HepG2 (cell line): ENCODE results near the gene LAMA5. TPM values are rescaled to one million over a fixed set of nuclear protein-coding genes. Genes with fewer than 3 reads are reported as not detected.

Experiments
- CHCHD3 ChIP-seq: sonication (generic); formaldehyde crosslinking; IDR thresholded peaks from 2 replicates; pipeline ENCODE4 v1.8.0; 2022; ENCODE audit warnings: mild to moderate bottlenecking, missing genetic modification reagents, moderate library complexity
- CREM ChIP-seq, 2 experiments: sonication (generic) in 1 of 2; formaldehyde crosslinking in 1 of 2; IDR thresholded peaks; 2 replicates each; pipeline versions ENCODE4 v1.4.0 to v1.6.1; 2016 to 2020; ENCODE audit warnings: antibody characterized with exemption in 1 of 2, mild to moderate bottlenecking in 1 of 2, missing genetic modification reagents in 1 of 2
- SP4 ChIP-seq: sonication (generic); formaldehyde crosslinking; IDR thresholded peaks from 2 replicates; pipeline ENCODE4 v1.8.1; 2023; ENCODE audit warnings: mild to moderate bottlenecking, missing genetic modification reagents
- polyA plus RNA-seq, 8 experiments: library from polyadenylated mRNA; depleted of rRNA in 3 of 8; stranded (reverse) in 7 of 8; unstranded in 1 of 8; fragments of >200 nt; fragmentation: Illumina TruSeq in 4 of 8; extraction: Trizol in 4 of 8; gene quantifications; 2 replicates each; pipeline versions ENCODE4 v1.2.1 to v1.2.3, GENCODE V29; 2011 to 2016; ENCODE audit warnings: low read depth in 4 of 8, missing spikeins in 1 of 8, mixed read lengths in 1 of 8; ENCODE audit not compliant: insufficient read depth in 1 of 8
- total RNA-seq, 5 experiments: library from RNA; depleted of rRNA; stranded (reverse); fragments of >200 nt; fragmentation: Illumina TruSeq; extraction: Trizol; gene quantifications; 2 replicates each; pipeline ENCODE4 v1.2.3, GENCODE V29; 2016; ENCODE audit warnings: low read depth in 1 of 5
- TF ChIP-seq, protein P1 (sequence below): sonication (generic); formaldehyde crosslinking; IDR thresholded peaks from 2 replicates; pipeline ENCODE4 v1.5.0; 2020; ENCODE audit warnings: mild to moderate bottlenecking, missing genetic modification reagents, borderline replicate concordance
- TF ChIP-seq, protein P2 (sequence below): sonication (generic); formaldehyde crosslinking; IDR thresholded peaks from 2 replicates; pipeline ENCODE4 v1.5.0; 2020; ENCODE audit warnings: mild to moderate bottlenecking, missing genetic modification reagents, borderline replicate concordance
- TF ChIP-seq, protein P3 (sequence below): sonication (generic); formaldehyde crosslinking; IDR thresholded peaks from 2 replicates; pipeline ENCODE4 v1.5.0; 2020; ENCODE audit warnings: mild to moderate bottlenecking, missing genetic modification reagents, borderline replicate concordance
- TF ChIP-seq, protein P4 (sequence below): sonication (generic); formaldehyde crosslinking; IDR thresholded peaks from 2 replicates; pipeline ENCODE4 v1.4.0; 2020; ENCODE audit warnings: mild to moderate bottlenecking, missing genetic modification reagents

LAMA5 gene
- total and polyA plus RNA-seq, 2 of the 13 experiments (the other 11 are each of a cell fraction or from before 2014, with no cell fraction given), result 21.0 to 44.7 TPM

DNA sequence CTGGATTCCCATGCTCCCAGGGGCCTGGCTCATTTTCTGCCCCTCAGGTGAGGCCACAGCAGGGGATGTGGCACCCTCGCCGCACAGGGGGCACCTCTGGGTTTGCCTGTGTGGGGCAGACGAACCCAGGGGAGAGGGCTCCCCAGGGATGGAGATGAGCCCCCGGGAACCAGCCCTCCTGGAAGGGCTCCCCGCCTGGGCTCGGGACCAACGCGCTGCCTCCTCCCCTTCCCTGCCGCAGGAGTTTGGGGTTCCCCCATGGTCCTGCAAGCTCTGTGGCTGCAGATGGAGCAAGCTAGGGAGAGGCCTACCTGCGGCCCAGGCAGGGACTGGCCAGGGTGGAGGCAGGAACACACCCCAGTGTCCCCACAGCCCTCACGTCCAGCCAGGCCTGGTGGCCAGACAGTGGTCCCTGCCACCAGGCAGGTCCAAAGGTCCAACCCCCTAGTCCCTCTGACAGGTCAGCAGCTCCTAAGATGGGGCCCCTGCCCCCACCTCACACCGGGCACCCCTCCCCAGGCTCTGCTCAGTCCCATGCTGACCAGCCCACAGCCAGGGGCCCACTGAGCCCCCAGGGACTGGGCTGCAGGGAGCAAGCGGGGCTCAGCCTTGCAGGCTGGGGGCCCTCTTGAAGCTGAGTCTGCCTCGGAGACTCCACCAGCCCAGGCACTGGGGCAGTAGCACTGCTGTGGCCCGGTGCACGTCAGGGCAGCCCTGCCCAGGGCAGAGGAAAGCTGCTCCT lies 13.7 kb downstream of the LAMA5 start (continued):
- TF ChIP-seq, protein P1, sequence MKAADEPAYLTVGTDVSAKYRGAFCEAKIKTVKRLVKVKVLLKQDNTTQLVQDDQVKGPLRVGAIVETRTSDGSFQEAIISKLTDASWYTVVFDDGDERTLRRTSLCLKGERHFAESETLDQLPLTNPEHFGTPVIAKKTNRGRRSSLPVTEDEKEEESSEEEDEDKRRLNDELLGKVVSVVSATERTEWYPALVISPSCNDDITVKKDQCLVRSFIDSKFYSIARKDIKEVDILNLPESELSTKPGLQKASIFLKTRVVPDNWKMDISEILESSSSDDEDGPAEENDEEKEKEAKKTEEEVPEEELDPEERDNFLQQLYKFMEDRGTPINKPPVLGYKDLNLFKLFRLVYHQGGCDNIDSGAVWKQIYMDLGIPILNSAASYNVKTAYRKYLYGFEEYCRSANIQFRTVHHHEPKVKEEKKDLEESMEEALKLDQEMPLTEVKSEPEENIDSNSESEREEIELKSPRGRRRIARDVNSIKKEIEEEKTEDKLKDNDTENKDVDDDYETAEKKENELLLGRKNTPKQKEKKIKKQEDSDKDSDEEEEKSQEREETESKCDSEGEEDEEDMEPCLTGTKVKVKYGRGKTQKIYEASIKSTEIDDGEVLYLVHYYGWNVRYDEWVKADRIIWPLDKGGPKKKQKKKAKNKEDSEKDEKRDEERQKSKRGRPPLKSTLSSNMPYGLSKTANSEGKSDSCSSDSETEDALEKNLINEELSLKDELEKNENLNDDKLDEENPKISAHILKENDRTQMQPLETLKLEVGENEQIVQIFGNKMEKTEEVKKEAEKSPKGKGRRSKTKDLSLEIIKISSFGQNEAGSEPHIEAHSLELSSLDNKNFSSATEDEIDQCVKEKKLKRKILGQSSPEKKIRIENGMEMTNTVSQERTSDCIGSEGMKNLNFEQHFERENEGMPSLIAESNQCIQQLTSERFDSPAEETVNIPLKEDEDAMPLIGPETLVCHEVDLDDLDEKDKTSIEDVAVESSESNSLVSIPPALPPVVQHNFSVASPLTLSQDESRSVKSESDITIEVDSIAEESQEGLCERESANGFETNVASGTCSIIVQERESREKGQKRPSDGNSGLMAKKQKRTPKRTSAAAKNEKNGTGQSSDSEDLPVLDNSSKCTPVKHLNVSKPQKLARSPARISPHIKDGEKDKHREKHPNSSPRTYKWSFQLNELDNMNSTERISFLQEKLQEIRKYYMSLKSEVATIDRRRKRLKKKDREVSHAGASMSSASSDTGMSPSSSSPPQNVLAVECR (CRISPR knock-in tag), result peak; percentile 79; the same call in 1 of the 2 replicates
- TF ChIP-seq CREM (IDR thresholded peaks at IDR 0.05) (no peak; the same call in 1 of the 2 replicates), CREM (CRISPR knock-in tag; IDR thresholded peaks at IDR 0.05) (no peak), CHCHD3 (CRISPR knock-in tag) (0 out of 2 replicates have a peak, but pooled peaks have one; percentile 34), SP4 (CRISPR knock-in tag) (peak; percentile 57; the same call in 1 of the 2 replicates)
- TF ChIP-seq, protein P2, sequence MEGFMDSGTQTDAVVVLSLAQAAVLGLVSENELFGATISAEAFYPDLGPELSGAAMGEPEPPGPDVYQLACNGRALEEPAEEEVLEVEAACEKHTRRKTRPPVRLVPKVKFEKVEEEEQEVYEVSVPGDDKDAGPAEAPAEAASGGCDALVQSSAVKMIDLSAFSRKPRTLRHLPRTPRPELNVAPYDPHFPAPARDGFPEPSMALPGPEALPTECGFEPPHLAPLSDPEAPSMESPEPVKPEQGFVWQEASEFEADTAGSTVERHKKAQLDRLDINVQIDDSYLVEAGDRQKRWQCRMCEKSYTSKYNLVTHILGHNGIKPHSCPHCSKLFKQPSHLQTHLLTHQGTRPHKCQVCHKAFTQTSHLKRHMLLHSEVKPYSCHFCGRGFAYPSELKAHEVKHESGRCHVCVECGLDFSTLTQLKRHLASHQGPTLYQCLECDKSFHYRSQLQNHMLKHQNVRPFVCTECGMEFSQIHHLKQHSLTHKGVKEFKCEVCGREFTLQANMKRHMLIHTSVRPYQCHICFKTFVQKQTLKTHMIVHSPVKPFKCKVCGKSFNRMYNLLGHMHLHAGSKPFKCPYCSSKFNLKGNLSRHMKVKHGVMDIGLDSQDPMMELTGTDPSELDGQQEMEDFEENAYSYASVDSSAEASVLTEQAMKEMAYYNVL, result no peak
- TF ChIP-seq, protein P3, sequence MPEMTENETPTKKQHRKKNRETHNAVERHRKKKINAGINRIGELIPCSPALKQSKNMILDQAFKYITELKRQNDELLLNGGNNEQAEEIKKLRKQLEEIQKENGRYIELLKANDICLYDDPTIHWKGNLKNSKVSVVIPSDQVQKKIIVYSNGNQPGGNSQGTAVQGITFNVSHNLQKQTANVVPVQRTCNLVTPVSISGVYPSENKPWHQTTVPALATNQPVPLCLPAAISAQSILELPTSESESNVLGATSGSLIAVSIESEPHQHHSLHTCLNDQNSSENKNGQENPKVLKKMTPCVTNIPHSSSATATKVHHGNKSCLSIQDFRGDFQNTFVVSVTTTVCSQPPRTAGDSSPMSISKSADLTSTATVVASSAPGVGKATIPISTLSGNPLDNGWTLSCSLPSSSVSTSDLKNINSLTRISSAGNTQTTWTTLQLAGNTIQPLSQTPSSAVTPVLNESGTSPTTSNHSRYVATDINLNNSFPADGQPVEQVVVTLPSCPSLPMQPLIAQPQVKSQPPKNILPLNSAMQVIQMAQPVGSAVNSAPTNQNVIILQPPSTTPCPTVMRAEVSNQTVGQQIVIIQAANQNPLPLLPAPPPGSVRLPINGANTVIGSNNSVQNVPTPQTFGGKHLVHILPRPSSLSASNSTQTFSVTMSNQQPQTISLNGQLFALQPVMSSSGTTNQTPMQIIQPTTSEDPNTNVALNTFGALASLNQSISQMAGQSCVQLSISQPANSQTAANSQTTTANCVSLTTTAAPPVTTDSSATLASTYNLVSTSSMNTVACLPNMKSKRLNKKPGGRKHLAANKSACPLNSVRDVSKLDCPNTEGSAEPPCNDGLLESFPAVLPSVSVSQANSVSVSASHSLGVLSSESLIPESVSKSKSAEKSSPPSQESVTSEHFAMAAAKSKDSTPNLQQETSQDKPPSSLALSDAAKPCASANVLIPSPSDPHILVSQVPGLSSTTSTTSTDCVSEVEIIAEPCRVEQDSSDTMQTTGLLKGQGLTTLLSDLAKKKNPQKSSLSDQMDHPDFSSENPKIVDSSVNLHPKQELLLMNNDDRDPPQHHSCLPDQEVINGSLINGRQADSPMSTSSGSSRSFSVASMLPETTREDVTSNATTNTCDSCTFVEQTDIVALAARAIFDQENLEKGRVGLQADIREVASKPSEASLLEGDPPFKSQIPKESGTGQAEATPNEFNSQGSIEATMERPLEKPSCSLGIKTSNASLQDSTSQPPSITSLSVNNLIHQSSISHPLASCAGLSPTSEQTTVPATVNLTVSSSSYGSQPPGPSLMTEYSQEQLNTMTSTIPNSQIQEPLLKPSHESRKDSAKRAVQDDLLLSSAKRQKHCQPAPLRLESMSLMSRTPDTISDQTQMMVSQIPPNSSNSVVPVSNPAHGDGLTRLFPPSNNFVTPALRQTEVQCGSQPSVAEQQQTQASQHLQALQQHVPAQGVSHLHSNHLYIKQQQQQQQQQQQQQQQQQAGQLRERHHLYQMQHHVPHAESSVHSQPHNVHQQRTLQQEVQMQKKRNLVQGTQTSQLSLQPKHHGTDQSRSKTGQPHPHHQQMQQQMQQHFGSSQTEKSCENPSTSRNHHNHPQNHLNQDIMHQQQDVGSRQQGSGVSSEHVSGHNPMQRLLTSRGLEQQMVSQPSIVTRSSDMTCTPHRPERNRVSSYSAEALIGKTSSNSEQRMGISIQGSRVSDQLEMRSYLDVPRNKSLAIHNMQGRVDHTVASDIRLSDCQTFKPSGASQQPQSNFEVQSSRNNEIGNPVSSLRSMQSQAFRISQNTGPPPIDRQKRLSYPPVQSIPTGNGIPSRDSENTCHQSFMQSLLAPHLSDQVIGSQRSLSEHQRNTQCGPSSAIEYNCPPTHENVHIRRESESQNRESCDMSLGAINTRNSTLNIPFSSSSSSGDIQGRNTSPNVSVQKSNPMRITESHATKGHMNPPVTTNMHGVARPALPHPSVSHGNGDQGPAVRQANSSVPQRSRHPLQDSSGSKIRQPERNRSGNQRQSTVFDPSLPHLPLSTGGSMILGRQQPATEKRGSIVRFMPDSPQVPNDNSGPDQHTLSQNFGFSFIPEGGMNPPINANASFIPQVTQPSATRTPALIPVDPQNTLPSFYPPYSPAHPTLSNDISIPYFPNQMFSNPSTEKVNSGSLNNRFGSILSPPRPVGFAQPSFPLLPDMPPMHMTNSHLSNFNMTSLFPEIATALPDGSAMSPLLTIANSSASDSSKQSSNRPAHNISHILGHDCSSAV (CRISPR knock-in tag), result no peak
- TF ChIP-seq, protein P4, sequence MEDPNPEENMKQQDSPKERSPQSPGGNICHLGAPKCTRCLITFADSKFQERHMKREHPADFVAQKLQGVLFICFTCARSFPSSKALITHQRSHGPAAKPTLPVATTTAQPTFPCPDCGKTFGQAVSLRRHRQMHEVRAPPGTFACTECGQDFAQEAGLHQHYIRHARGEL, result peak; percentile 89; the same call in 1 of the 2 replicates
